GM18520 (cell line): ENCODE data around the gene TCTN3.
"Not testable (repeated sequence)": the region's sequence is repeated elsewhere in the genome, so short reads cannot be mapped to it uniquely, and the experiment has no call there.

Experiments
- ATAC-seq: cut with Tn5 transposase; IDR thresholded peaks from one replicate; pipeline ENCODE4 v1.9.1; 2021; ENCODE audit not compliant: unreplicated experiment

TCTN3 gene

GRCh38 chr10:95635319-95635733, 58.4 kb downstream of the TCTN3 start:
- no peak for ATAC-seq

GRCh38 chr10:95628786-95629185, 64.9 kb downstream of the TCTN3 start:
- ATAC-seq: no peak

GRCh38 chr10:95626500-95626899, 67.2 kb downstream of the TCTN3 start:
- ATAC-seq: no peak

GRCh38 chr10:95620415-95620814, 73.3 kb downstream of the TCTN3 start:
- not testable (repeated sequence) for ATAC-seq

- ATAC-seq: no peak
Measured at GRCh38 chr10:95618101-95618500, 75.6 kb downstream of the TCTN3 start.

- no peak for ATAC-seq
Measured at GRCh38 chr10:95616446-95616845, 77.3 kb downstream of the TCTN3 start.
